ENCODE measurements around the gene STBD1.

The STBD1 gene

GRCh38 chr4:76272073-76272472 is 34.5 kb upstream of the STBD1 start:
- Histone ChIP-seq H3K9me3 (ENCODE audit: severe bottlenecking) (no peaks in the 10 kb centered on the region), H3K27ac (ENCODE audit: poor library complexity, severe bottlenecking) (no peak overlapping the region), H3K4me3 (ENCODE audit: severe bottlenecking) (no peak overlapping the region), H3K4me1 (ENCODE audit: insufficient read depth, poor library complexity, severe bottlenecking) (no peaks in the 10 kb centered on the region), H3K36me3 (ENCODE audit: low read depth) (no peaks in the 10 kb centered on the region), H3K27me3 (ENCODE audit: insufficient read depth, poor library complexity, severe bottlenecking) (no peaks in the 10 kb centered on the region)
- ATAC-seq (ENCODE audit: low read depth) (no peak), DNase-seq (ENCODE audit: low spot score) (no peak)
- TF ChIP-seq CTCF (IDR thresholded peaks at IDR 0.05; ENCODE audit: poor library complexity, severe bottlenecking), result no peak

- Histone ChIP-seq H3K27me3 (ENCODE audit: insufficient read depth, poor library complexity, severe bottlenecking) (no peaks in the 10 kb centered on the region), H3K4me3 (ENCODE audit: severe bottlenecking) (no peak overlapping the region), H3K36me3 (ENCODE audit: low read depth) (no peaks in the 10 kb centered on the region), H3K27ac (ENCODE audit: poor library complexity, severe bottlenecking) (no peak overlapping the region), H3K9me3 (ENCODE audit: severe bottlenecking) (no peaks in the 10 kb centered on the region), H3K4me1 (ENCODE audit: insufficient read depth, poor library complexity, severe bottlenecking) (peaks cover 1% of the 10 kb centered on the region)
- no peak for TF ChIP-seq CTCF (IDR thresholded peaks at IDR 0.05; ENCODE audit: poor library complexity, severe bottlenecking)
- ATAC-seq (ENCODE audit: low read depth) (no peak), DNase-seq (ENCODE audit: low spot score) (no peak)
Observed at GRCh38 chr4:76272582-76272981, 34.0 kb upstream of the STBD1 start.

DNA sequence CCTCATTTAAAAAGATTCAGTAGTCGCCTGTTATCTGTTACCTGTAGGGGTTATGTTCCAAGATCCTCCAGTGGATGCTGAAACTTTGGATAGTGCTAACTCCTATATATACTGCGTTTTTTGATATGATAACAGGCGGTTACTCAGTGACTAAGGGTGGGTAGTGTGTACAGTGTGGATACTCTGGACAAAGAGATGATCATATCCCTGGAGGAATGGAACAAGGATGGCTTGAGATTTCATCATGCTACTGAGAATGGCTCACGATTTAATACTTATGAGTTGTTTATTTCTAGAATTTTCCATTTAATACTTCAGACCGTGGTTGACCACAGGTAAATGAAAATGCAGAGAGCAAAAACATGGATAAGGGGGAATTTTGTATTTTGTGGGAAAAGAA is 33.5 kb upstream of the STBD1 start:
- Histone ChIP-seq H3K27ac (ENCODE audit: poor library complexity, severe bottlenecking) (no peak overlapping the region), H3K4me3 (ENCODE audit: severe bottlenecking) (no peak overlapping the region), H3K9me3 (ENCODE audit: severe bottlenecking) (no peaks in the 10 kb centered on the region), H3K36me3 (ENCODE audit: low read depth) (no peaks in the 10 kb centered on the region), H3K4me1 (ENCODE audit: insufficient read depth, poor library complexity, severe bottlenecking) (peaks cover 4% of the 10 kb centered on the region), H3K27me3 (ENCODE audit: insufficient read depth, poor library complexity, severe bottlenecking) (no peaks in the 10 kb centered on the region)
- ATAC-seq (ENCODE audit: low read depth), result no peak
- DNase-seq (ENCODE audit: low spot score), result no peak
- TF ChIP-seq CTCF (IDR thresholded peaks at IDR 0.05; ENCODE audit: poor library complexity, severe bottlenecking), result no peak

DNA sequence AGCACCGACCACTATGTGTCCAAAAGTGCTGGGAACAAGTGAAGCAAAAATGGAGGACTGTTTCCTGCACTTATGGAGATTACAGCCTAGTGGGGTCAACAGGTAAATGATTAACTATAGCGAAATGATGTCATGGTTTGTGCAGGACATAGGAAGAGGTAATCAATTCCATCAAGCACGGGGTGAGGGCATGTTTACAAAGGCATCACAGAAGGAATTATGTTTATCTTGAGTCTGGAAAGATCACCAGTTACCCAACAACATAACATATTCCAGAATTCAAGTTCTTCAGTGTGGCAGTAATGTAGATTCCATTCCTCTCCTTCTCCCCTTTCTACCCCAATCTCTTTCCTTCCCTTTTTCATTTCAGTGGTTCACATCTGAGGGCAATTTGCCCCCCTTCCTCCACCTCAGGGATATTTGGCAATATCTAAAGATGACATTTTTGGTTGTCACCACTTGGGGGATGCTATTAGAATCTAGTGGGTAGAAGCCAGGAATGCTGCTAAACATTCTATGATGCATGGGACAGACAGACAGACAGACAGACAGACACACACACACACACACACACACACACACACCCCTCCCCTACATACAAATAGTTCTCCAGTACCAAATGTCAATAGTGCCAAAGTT is 30.9 kb upstream of the STBD1 start:
- TF ChIP-seq CTCF (IDR thresholded peaks at IDR 0.05; ENCODE audit: poor library complexity, severe bottlenecking), result no peak
- Histone ChIP-seq H3K4me1 (ENCODE audit: insufficient read depth, poor library complexity, severe bottlenecking) (peaks cover 4% of the 10 kb centered on the region), H3K27ac (ENCODE audit: poor library complexity, severe bottlenecking) (no peak overlapping the region), H3K9me3 (ENCODE audit: severe bottlenecking) (no peaks in the 10 kb centered on the region), H3K4me3 (ENCODE audit: severe bottlenecking) (no peak overlapping the region), H3K36me3 (ENCODE audit: low read depth) (no peaks in the 10 kb centered on the region), H3K27me3 (ENCODE audit: insufficient read depth, poor library complexity, severe bottlenecking) (no peaks in the 10 kb centered on the region)
- DNase-seq (ENCODE audit: low spot score), result no peak
- ATAC-seq (ENCODE audit: low read depth), result no peak

DNA sequence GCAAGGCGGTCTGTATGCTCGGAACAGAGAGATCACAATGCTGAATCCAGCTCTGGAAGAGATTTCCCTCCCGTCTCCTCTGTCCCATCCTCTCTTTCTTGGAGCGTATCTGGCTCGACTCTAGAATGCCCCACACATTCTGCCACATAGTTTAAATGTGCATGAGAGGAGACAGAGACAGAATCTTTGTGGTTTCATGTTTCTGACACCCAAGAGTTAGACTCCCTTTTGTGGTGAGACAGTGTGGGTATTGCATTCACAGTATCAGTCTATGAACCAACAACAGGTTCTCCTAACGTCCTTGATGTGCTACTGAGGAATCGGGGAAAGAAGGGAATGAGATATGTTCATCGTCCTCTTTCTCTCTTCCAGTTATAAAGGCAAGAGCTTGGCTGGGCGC is 29.7 kb upstream of the STBD1 start:
- no peaks in the 10 kb centered on the region for H3K9me3 ChIP-seq (ENCODE audit: severe bottlenecking)
- DNase-seq (ENCODE audit: low spot score) (no peak), ATAC-seq (ENCODE audit: low read depth) (no peak)
- no peaks in the 10 kb centered on the region for H3K36me3 ChIP-seq (ENCODE audit: low read depth)
- no peak for TF ChIP-seq CTCF (IDR thresholded peaks at IDR 0.05; ENCODE audit: poor library complexity, severe bottlenecking)
- H3K4me1 ChIP-seq (ENCODE audit: insufficient read depth, poor library complexity, severe bottlenecking), result peaks cover 4% of the 10 kb centered on the region
- H3K4me3 ChIP-seq (ENCODE audit: severe bottlenecking), result no peak overlapping the region
- H3K27ac ChIP-seq (ENCODE audit: poor library complexity, severe bottlenecking), result no peak overlapping the region
- H3K27me3 ChIP-seq (ENCODE audit: insufficient read depth, poor library complexity, severe bottlenecking), result no peaks in the 10 kb centered on the region

Measured in RWPE2 (cell line).